ENCODE measurements around the gene CCDC178. TPM values are rescaled to one million over a fixed set of nuclear protein-coding genes. Genes with fewer than 3 reads are reported as not detected.

Gene CCDC178
- total RNA-seq, 2 donors from 2014 or later = 3.2 to 5.9 TPM

GRCh38 chr18:32906506-32907310, 533.8 kb downstream of the CCDC178 start:
- DNase-seq (ENCODE audit: low spot score) = no peak
- Histone ChIP-seq H3K4me3 (no peak overlapping the region), H3K36me3 (no peaks in the 10 kb centered on the region), H3K27me3 (replicated peaks; ENCODE audit: insufficient read depth) (no peaks in the 10 kb centered on the region), H3K9me3 (no peaks in the 10 kb centered on the region), H3K4me1 (replicated peaks) (no peaks in the 10 kb centered on the region), H3K27ac (no peak overlapping the region)
- 68% methylated on average over 10 of the region's 10 CpGs for WGBS
- intact Hi-C loops (cut with DNase I) = no loop called here
- no peak for TF ChIP-seq POLR2A (IDR thresholded peaks at IDR 0.05)
- TF ChIP-seq POLR2AphosphoS5 (IDR thresholded peaks at IDR 0.05) = no peak
- TF ChIP-seq CTCF (IDR thresholded peaks at IDR 0.05) = no peak

GRCh38 chr18:32905651-32906050, 534.9 kb downstream of the CCDC178 start:
- Histone ChIP-seq H3K9me3 (no peaks in the 10 kb centered on the region), H3K27me3 (replicated peaks; ENCODE audit: insufficient read depth) (no peaks in the 10 kb centered on the region), H3K4me1 (replicated peaks) (no peaks in the 10 kb centered on the region), H3K4me3 (no peak overlapping the region), H3K27ac (no peak overlapping the region), H3K36me3 (no peaks in the 10 kb centered on the region)
- 94% methylated on average over 5 of the region's 5 CpGs for WGBS
- DNase-seq (ENCODE audit: low spot score) = no peak
- intact Hi-C loops (cut with DNase I) = no loop called here
- TF ChIP-seq CTCF (IDR thresholded peaks at IDR 0.05) (no peak), POLR2AphosphoS5 (IDR thresholded peaks at IDR 0.05) (no peak), POLR2A (IDR thresholded peaks at IDR 0.05) (no peak)

GRCh38 chr18:32902568-32903330, 537.8 kb downstream of the CCDC178 start:
- TF ChIP-seq POLR2AphosphoS5 (IDR thresholded peaks at IDR 0.05) = no peak
- TF ChIP-seq CTCF (IDR thresholded peaks at IDR 0.05) = no peak

GRCh38 chr18:32899819-32900218, 540.7 kb downstream of the CCDC178 start:
- no peak for TF ChIP-seq POLR2A (IDR thresholded peaks at IDR 0.05)
- no peak for TF ChIP-seq CTCF (IDR thresholded peaks at IDR 0.05)
- no peak for TF ChIP-seq POLR2AphosphoS5 (IDR thresholded peaks at IDR 0.05)
- H3K9me3 ChIP-seq = no peaks in the 10 kb centered on the region
- intact Hi-C loops (cut with DNase I) = no loop called here

More at GRCh38 chr18:32902568-32903330, 537.8 kb downstream of the CCDC178 start:
- Histone ChIP-seq H3K27ac (no peak overlapping the region), H3K4me3 (no peak overlapping the region), H3K27me3 (replicated peaks; ENCODE audit: insufficient read depth) (no peaks in the 10 kb centered on the region), H3K9me3 (no peaks in the 10 kb centered on the region), H3K36me3 (no peaks in the 10 kb centered on the region), H3K4me1 (replicated peaks) (no peaks in the 10 kb centered on the region)
- 74% methylated on average over 3 of the region's 3 CpGs for WGBS
- no peak for DNase-seq (ENCODE audit: low spot score)
- intact Hi-C loops (cut with DNase I) = no loop called here

More at GRCh38 chr18:32899819-32900218, 540.7 kb downstream of the CCDC178 start:
- no peak for DNase-seq (ENCODE audit: low spot score)
- H3K36me3 ChIP-seq = no peaks in the 10 kb centered on the region
- no peak overlapping the region for H3K27ac ChIP-seq
- no peak overlapping the region for H3K4me3 ChIP-seq
- H3K4me1 ChIP-seq (replicated peaks) = no peaks in the 10 kb centered on the region
- no peaks in the 10 kb centered on the region for H3K27me3 ChIP-seq (replicated peaks; ENCODE audit: insufficient read depth)
- 73% methylated on average over 3 of the region's 3 CpGs for WGBS

All from prostate gland (tissue), 2 donors.